Measurements from ENCODE around the gene UBA5.
A peak's percentile ranks its signal among the peaks of the same experiment; 100 is the strongest.

The UBA5 gene

DNA sequence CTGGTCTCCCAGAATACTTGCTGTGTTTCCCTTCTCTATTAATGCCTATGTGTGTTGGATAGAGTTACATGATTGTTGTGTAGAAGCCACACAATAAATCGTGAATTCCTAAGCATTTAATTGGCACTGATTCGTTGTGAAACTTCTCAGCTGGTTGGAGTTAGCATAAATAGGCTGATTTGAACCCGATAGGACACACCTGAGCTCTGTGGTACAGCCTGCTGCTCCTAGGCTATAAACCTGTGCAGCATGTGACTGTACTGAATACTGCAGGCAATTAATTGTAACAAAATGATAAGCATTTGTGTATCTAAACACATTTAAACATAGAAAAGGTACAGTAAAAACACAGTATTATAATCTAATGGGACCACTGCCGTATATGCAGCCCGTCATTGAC lies 5.4 kb upstream of the UBA5 start:
- no peak for DNase-seq (ENCODE audit: low read depth)

DNA sequence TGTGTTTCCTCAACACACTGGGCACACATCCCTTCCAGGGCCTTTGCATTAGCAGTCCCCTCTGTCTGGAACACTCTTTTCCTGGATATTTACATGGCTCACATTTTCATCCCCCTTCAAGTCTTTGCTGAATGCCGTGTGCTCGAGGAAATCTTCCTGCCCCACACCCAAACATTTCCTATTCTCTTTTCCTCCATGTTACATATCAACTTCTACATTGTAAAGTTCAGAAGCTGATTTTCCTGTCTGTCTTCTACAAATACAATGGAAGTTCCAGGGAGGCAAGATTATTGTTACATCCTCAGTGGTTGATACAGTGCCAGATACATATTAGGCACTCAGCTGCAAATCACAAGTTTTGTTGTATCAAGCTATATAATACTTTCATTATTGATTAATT lies 4.7 kb upstream of the UBA5 start:
- DNase-seq (ENCODE audit: low read depth): no peak

DNA sequence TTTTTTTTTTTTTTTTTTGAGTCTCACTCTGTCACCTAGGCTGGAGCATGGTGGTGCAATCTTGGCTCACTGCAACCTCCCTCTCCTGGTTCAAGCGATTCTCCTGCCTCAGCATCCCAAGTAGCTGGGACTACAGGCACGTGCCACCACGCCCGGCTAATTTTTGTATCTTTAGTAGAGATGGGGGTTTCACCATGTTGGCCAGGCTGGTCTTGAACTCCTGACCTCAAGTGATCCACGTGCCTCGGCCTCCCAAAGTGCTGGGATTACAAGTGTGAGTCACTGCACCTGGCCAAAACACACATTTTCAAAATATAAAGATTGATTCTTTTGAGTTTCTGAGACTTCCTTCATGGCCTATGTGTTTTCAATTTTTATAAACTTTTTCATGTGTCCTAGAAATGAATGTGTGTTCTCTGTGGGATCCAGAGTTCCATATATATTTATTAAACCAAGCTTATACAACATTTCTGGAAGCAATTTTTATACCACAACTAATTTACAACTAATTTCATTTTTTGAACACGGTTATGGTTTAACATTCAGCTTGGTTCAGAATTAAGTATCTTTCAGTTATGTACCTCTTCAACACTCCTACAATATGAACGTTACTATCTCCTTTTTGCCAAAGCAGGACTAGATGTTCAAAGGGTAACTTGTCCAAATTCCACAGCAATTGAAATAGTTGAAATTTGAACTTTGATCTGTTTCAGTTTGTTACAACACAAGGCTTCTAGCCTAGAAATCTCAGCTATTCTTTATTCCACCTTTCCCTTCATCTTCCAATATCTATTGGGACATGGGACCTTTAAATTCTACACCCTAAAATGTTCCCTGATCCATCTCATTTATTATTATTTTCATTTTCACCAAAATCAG lies 2.0 kb upstream of the UBA5 start:
- no peak for DNase-seq (ENCODE audit: low read depth)

DNA sequence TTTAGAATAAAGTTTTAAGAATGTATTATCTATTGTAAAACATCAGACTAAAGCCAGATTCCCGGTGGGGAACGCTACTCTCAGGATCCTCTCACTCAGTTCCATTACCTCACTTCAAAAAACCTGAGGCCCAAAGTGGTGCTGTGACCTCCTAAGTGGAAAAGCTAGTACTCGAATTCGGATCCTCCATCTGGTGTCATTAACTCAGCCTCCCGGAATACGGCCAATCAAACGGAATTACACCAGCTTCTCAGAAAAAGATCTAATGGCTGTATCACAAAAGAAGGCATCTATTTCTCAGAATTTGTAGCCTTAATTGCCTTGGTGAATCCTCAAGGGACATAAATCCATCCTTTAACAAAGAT lies 1.1 kb upstream of the UBA5 start:
- no peak for DNase-seq (ENCODE audit: low read depth)

DNA sequence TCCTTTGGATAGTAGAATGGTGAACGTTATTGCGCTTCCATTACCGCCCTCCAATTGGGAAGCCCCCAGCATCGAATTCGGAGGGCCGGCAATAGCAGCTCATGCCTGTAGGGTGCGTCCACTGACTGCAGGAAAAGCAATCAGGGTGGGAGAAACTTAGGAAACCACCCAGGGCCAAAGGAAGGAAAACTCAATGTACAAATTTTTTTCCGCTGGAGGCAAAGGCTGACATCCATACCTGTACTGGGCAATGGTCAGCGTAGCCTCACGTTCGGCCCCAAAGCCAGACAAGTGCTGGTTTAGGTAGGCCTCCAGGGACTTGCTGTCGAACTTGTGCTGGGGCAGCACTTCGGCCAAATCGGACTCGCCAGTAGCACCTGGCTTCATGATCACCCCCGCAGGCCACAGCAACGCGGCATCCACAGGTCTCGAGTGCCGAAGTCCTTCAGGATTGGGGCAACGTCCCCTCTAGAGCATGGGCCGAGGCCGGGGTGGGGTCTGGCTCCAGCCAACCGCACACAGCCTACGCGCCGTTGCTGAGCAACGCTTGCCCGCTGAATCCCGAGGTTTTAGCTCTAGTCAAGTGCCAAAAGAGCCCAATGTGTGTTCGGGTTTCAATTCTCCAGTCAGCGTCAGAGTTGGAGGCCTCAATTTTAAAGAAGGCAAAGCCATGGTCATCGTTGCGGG lies 621 bp upstream of the UBA5 start, which contains the start of gene ACAD11:
Gene ACAD11 (minus strand): TSS at position 445 of the 687 bp plus-strand sequence. CDS start 58 bp downstream, at position 387.
- peak; percentile 74 for DNase-seq (ENCODE audit: low read depth)

DNA sequence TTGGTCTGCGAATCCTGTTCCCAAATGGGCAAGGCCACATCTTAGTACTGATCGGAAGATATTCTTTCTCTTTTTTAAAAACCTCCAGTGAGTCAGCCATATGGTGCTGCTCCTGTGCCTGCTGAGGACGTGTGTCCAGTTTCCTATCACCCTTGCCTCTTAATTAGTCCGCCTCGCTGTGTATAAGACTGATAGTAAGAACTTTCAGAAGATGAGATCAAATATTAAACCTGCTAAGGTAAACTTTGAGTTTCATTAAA lies 612 bp downstream of the UBA5 start:
- peak; percentile 40 for DNase-seq (ENCODE audit: low read depth)

DNA sequence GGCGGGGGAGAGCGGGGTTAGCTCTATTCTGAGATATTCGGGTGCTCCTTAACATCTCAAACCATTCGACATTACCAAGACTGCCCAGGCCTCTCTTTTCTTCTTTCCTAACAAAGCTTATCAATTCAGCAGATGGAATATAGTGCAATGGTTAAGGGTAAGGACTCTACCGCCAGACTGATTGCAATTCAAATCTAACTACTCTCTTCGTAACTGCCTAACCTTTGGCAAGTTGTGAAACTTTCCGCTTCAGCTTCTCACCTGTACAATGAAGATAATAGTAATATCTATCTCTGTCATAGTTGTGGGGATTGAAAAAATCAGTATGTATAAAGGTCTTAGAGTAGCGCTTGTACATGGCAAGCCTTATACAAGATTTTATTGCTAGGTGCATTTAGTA lies 972 bp downstream of the UBA5 start:
- DNase-seq (ENCODE audit: low read depth): no peak

DNA sequence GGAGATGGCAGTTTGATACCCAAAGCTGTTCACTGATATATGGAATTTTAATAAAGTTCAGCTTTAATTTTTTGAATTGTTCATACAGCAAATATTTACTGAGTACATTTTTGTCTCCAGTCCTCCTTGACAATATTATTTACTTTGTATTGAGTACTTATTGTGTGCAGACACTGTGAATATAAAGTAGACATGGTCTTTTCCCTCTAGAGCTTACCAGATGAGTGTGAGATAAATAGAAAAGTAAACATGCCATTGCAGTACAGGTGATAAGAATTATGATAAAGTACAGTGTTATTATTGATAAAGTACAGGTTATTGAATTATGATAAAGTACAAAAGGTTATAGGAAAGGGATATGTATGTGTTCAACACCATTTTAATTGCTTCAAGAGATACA lies 2.1 kb downstream of the UBA5 start:
- no peak for DNase-seq (ENCODE audit: low read depth)

DNA sequence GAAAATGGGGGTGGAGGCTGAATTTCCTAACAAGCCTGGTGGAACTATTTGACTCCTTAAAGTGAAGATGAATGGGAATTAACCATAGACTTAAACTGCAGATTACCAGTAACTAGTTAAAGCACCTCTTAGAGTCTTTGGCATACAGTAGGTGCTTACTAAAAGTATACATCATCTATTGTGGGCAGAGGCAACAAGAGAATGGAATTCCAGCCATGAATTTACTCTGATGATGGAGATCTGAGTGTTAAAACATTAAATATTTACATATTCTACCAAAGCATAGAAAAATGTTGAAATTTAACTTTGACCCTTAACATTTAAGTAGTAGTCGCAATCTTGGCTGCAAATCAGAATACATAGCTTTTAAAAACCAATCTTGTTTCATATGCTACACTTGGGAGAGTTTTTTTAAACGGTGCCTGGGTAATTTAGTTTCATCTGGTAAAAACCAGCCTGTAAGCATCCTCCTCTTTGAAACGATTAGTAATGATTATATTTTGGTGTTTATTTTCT lies 5.2 kb downstream of the UBA5 start:
- DNase-seq (ENCODE audit: low read depth): no peak

DNA sequence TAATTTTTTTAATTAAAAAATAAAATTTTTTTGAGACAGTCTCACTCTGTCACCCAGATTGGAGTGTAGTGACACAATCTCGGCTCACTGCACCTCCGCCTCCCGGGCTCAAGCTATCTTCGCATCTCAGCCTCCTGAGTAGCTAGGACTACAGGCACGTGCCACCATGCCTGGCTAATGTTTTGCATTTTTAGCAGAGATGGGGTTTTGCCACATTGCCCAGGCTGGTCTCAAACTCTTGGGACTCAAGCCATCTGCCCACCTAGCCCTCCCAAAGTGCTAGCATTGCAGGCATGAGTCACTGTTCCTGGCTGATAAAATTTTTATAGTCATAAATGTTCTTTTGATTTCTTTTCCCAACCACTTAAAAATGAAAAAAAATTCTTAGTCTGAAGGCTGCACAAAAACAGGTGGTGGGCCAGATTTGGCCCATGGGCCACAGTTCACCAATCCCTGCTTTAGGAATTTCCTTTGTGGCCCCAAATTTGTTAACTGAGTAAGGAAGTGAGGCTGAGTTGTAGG lies 9.2 kb downstream of the UBA5 start:
- DNase-seq (ENCODE audit: low read depth): peak; percentile 22

DNA sequence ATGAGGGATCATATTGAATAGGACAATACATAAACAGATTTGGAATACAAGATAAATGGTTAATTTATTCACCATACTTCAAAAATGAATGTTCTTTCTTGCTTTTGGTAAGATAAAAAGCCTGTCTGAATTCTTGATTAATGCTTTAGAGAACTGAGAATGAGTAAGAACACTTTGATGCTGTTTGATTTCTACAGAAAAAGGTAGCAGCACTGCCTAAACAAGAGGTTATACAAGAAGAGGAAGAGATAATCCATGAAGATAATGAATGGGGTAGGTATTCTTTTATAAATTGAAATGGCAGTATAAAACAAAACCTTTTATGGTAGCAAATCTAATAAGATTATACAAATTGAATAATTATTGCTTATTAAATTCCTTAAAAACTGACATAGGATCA lies 15.3 kb downstream of the UBA5 start:
- no peak for DNase-seq (ENCODE audit: low read depth)

DNA sequence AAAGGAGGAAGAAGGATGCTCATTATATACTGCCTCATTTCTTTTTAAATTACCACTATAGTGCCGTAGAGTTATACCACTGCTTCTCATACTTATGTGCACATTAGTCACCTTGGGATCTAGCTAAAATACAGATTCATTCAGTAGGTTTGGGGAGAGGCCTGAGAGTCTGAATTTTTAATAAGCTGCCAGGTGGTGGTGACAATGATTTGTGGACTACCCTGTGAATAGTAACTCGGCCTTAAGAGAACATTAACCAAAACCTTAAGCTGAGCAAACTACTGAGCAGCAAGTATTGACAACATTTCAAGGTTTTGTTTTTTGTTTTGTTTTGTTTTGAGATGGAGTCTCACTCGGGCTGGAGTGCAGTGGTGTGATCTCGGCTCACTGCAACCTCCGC lies 19.8 kb downstream of the UBA5 start:
- no peak for DNase-seq (ENCODE audit: low read depth)

DNA sequence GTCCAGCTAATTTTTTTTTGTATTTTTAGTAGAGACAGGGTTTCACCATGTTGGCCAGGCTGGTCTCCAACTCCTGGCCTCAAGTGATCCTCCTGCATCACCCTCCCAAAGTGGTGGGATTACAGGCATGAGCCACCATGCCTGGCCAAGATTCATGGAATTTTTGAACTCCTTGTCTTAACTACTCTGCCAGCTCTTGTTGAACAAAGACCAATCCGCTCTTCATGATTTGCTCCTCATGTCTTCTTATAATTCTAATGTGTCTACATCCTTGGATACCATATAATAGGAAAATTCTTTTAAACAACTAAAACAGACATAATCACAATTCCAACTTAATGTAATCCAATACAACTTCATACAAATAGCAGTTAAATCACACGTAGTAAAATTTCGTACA lies 21.3 kb downstream of the UBA5 start:
- DNase-seq (ENCODE audit: low read depth): no peak

DNA sequence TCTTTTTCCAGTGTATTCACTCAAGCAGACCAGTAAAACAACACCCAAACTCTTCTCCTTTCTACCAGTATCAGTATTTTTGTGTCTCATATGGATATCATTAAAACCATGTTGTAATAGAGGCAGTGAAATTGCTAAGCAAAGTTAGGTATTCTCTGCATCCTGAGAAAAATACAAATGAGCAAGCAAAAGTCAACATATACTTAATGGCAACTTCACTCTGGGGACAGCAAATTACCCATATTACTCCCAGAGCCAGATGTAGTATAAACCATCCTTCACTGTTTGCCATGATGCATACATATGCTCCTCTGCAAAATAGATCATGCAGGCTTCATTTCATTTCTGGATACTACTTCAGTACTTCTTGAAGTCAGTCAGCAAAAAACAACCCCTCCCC lies 22.1 kb downstream of the UBA5 start:
- no peak for DNase-seq (ENCODE audit: low read depth)

DNA sequence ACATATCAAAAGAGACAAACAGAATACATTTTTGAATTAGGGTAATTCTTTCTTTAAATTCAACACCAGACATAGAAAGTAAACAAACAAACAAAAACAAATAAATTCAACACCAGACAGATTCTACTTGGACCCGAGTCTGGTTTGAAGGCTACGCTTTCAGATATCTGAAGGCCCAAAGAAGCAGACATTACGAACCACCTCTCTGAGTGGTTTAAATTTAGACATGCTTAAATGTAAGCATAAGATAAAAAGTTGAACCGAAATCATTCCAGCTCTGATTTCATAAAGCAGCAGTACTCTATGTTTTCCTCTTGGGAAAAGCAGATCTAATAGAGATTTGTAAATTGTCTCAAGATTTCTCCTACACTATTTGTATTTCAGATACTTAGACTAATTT lies 29.9 kb downstream of the UBA5 start:
- DNase-seq (ENCODE audit: low read depth): no peak

DNA sequence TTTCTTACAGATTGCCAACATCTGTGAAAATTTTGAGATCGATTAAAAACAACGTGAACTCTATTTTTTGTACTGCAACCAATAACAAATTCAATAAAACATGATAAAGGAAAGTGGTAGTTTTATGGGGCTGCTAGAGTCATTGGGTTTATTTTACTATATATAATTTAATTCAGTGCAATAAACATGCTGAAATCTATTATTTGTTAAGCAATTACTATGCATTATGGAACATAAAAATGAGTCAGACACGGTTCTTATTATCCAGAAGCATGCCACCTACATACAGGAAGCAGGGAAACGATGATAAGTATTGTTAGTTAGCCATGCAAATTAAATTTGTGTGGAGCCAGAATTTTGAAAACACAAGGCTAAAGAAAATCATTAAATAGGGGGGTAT lies 34.9 kb downstream of the UBA5 start:
- DNase-seq (ENCODE audit: low read depth): no peak

DNA sequence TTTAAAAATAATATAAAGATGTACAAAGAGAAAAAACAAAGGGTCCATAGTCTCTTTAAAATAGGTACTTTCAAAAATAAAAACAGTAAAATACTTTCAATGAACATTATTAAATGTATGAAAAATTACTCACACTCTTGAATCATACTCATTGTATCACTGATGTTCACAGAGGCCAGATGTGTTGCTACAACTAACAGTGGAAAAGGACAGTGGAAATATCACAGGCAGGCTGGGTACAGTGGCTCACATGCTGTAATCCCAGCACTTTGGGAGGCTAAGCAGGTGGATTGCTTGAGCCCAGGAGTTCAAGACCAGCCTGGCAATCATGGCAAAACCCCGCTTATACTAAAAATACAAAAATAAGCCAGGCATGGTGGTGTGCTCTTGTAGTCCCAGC lies 35.3 kb downstream of the UBA5 start:
- DNase-seq (ENCODE audit: low read depth): peak; percentile 4

DNA sequence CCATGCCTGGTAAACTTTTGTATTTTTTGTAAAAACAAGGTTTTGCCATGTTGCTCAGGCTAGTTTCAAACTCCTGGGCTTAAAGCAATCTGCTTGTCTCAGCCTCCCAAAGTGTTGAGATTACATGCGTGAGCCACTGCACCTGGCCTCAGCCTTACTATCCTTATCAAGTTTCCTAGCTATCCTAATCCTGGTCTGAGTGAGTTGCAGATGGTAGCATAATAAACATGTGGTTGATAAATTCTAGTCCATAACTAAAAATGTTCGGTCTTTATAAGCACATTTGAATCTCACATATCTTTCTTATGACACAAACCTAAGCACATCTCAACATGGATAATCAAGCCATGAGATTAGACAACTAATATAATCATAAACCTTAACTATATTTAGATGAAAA lies 43.6 kb downstream of the UBA5 start:
- no peak for DNase-seq (ENCODE audit: low read depth)

DNA sequence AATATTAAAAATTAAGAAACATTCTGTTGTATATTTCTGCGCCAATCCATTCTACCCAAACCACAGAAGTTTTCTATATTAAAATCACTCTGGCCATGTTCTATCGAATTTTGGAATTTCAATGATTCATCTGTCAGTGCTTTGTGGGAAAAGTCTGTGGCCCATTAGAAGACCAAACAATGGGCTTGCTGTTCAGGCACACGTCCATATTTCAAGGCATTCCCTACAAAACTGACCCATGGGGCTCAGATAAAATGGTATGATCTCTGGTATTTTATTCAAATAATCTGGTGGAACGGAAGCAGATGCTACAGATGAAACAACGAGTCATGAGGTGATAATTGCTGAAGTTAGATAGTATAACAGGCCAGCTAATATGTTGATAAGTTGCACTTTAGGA lies 49.6 kb downstream of the UBA5 start:
- no peak for DNase-seq (ENCODE audit: low read depth)

DNA sequence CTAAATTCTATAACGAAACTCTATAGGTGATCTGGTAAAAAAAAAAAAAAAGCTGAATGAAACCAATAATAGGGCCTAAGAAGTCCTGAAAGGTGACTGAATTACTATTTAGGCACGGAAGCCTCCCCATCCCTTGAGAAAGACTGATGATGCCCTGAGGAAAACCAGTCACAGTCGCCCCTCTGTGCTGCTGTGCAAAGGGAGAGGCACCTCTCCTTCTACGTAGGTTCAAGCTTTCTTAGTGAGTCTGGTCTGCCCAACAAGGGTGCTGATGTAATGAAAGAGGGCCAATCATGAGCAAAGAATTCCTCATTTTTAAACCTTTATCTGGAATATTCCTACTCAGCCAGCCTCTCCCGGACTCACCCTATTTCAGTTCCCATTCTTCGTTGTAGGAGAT lies 50.2 kb downstream of the UBA5 start:
- DNase-seq (ENCODE audit: low read depth): no peak

DNA sequence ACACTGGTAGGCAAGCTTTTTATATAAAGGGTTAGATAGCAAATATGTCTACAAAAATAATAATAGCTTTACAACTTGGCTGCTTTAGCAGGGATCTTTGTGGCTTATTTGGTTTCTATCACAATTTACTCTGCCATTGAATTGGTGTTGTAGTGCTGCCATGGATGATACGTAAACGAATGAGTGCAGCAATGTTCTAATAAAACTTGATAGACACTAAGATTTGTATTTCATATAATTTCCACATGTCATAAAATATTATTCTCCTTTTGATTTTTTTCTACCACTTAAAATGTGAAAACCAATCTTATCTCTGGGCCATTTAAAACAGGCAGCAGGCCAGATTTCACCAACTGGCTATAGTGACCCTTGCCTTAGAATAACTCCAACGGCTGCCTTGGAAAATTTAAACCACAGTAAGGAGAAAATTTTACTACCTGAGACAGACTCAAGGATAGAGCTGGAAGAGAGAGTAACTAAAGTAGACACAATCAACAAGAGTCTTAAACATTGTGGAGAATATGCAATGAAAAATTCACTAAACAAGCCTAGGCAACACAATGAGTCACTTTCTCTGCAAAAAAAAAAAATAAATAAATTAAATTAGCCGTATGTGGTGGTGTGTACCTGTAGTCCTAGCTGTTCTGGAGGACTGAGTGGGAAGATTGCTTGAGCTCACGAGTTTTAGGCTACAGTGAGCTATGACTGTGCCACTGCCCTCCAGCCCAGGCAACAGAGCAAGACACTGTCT lies 54.0 kb downstream of the UBA5 start:
- peak; percentile 2 for DNase-seq (ENCODE audit: low read depth)

DNA sequence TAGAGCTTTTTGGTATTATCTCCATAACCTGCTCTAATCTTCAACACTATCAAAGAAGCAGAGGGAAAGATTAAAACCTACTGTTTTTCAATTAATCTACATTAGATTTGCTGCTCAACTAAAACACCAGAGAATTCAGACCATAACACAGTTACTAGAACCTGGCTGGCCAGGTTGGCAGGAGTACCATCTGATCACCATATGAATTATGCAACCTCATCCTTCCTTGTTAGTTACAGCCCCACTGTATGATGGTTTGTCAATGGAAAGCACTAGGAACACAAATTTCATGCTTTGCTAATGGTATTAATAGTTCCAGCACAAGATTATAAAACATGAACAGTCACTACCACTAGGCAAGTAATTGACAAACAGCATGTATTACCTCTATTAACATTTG lies 56.2 kb downstream of the UBA5 start:
- no peak for DNase-seq (ENCODE audit: low read depth)

DNA sequence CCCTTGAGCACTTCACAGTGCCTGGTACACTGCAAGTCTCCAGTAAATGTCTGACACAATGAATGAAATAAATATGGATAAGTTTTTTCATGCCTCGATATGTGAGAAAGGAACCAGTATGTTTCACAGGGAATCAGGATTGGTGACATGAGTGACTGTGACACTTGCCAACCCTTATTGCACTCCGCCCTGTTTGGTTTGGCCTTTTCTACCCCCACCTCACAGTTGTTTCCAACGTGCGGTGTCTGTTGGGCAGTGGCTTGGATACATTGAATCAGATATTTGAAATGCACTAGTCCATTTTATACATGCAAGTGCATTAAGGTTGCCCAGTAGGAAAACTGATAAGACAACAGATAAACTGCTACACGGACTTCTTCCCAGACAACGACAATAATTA lies 60.1 kb downstream of the UBA5 start:
- no peak for DNase-seq (ENCODE audit: low read depth)

Data from iris pigment epithelial cell (primary cell).